ENCODE measurements around the gene GPR132.
"Not testable (repeated sequence)": the region's sequence is repeated elsewhere in the genome, so short reads cannot be mapped to it uniquely, and the experiment has no call there.

GPR132 gene

GRCh38 chr14:105035616-105036015 is 29.6 kb downstream of the GPR132 start:
- DNase-seq: not testable (repeated sequence)

GRCh38 chr14:105034315-105035039 is 30.8 kb downstream of the GPR132 start:
- no peak for DNase-seq

GRCh38 chr14:105033412-105033900 is 31.8 kb downstream of the GPR132 start:
- DNase-seq: not testable (repeated sequence)

DNA sequence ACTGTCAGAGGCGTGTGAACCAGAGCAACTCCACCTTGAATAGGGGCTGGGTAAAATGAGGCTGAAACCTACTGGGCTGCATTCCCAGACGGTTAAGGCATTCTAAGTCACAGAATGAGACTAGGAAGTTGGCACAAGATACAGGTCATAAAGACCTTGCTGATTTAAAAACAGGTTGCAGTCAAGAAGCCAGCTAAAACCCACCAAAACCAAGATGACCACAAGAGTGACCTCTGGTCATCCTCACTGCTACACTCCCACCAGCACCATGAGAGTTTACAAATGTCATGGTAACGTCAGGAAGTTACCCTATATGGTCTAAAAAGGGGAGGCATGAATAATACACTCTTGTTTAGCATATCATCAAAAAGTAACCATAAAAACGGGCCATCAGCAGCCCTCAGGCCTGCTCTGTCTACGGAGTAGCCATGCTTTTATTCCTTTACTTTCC is 32.8 kb downstream of the GPR132 start:
- DNase-seq: not testable (repeated sequence)

GRCh38 chr14:105030836-105031396 is 34.3 kb downstream of the GPR132 start:
- DNase-seq: no peak

GRCh38 chr14:105030194-105030593 is 35.0 kb downstream of the GPR132 start:
- DNase-seq: no peak

- no peak for DNase-seq
These were observed 35.8 kb downstream of the GPR132 start for GRCh38 chr14:105029402-105029801.

- no peak for DNase-seq
These were observed 36.8 kb downstream of the GPR132 start for GRCh38 chr14:105028251-105028927.

DNA sequence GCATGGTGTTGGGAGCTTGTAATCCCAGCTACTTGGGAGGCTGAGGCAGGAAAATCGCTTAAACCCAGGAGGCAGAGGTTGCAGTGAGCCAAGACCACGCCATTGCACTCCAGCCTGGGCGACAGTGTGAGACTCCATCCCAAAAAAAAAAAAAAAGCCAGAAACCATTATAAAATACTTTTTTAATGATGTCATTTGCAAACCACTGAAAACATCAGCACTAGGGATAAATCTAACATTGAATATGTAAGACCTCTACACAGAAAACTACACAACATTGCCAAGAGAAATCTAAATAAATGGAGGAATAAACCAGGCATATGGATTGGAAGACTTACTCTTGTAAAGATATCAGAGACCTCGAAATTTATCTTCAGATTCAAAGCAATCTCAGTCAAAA is 37.5 kb downstream of the GPR132 start:
- DNase-seq: not testable (repeated sequence)

GRCh38 chr14:105026802-105027563 is 38.2 kb downstream of the GPR132 start:
- DNase-seq: no peak

- no peak for DNase-seq
These were observed 39.0 kb downstream of the GPR132 start for GRCh38 chr14:105026033-105026785.

DNA sequence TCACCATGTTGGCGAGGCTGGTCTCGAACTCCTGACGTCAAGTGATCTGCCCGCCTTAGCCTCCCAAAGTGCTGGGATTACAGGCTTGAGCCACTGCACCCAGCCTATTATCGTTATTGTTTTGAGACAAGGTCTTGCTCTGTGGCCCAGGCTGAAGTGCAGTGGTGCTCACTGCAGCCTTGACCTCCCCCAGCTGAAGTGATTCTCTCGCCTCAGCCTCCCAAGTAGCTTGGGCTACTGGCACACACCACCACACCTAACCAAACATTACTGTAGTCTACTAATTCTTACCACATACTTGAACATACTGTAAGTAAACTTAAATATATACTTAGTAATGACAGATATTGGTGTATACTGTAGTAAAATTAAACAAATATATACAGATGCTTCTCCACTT is 39.8 kb downstream of the GPR132 start:
- DNase-seq: no peak

GRCh38 chr14:105023791-105024480 is 41.3 kb downstream of the GPR132 start:
- no peak for DNase-seq

GRCh38 chr14:105023144-105023543 is 42.1 kb downstream of the GPR132 start:
- no peak for DNase-seq

DNA sequence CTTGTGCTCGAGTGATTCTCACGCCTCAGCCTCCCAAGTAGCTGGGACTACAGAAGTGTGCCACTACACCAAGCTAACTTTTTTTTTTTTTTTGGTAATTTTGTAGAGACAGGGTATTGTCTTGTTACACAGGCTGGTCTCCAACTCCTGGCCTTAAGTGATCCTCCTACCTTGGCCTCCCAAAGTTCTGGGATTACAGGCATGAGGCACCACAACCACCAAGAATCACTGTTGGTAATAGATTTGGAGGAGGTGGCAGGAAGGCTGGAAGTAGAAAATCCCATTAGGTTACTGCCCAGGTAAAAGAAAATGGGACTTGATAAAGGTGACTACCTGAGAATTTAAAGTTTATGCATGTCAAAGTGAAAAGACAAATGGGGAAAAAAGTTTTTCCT is 43.0 kb downstream of the GPR132 start:
- DNase-seq: no peak

DNA sequence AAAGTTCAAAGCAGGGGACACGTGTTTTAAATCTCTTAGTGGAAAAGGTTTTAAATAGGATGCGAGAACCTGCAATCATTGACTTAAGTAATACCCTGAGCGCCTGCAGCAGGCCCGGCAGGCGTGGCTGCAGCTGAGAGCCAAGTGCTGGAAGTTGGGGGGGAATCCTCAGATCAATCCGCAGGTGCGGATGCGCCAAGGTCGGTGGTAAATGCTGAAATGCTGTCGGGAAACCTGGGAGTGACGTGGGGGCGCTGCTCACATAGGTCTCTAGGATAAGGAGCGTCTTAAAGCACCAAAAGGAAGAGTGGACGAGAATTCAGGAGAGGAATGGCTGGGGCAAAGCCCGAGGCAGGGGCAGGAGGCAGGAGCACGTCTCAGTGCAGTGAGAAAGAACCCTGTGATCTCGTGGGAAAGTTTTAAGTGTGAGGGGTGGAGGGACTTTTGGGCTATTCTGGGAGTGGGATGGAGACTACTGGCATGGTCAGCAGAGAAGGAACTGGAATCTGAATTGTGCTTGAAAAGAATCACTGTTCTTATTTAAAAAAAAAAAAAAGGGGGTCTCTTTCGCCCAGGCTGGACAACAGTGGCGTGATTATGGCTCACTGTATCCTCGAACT is 43.5 kb downstream of the GPR132 start:
- DNase-seq: peak; percentile 50

GRCh38 chr14:105020815-105021655 is 44.2 kb downstream of the GPR132 start, which contains the start of gene CDCA4:
TSS of gene CDCA4 (minus strand) at chr14:105021083. CDS start at chr14:105011929, 9,154 bp downstream.
- DNase-seq: peak; percentile 100

- no peak for DNase-seq
These were observed 45.1 kb downstream of the GPR132 start for GRCh38 chr14:105019861-105020814.

DNA sequence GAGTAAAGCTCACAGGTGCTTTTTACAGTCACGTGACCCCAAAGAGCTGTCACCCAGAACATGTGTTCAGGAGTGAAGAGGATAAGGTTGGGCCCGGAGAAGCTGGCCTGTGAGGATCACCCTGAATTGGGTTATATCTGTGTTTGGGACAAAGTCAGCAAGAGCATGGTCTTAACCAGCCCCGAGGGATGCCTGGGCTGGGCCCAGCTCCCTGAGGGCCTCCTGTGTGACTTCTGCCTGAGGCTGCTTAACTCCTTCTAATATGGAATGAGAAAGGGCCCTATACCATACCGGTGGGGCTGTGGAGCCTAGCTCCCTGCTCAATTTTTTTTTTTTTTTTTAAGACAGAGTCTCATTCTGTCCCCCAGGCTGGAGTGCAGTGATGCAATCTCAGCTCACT is 46.8 kb downstream of the GPR132 start:
- no peak for DNase-seq
